Neural cell (in vitro differentiated cells): ENCODE measurements around the gene ATP5F1C. TPM values are rescaled to one million over a fixed set of nuclear protein-coding genes. Genes with fewer than 3 reads are reported as not detected.

ENCODE experiments used
- H2AFZ ChIP-seq: fragments of 200-600, 300-800 bp; sonication (generic), shearing (Covaris generic); 2 replicates; pipeline ENCODE4 v1.6.0; 2014; ENCODE audit warnings: low read depth, mild to moderate bottlenecking, antibody characterized with exemption, low read length, moderate library complexity
- H3F3A ChIP-seq: fragments of 200-600 bp; shearing (Covaris generic); 2 replicates; pipeline ENCODE4 v1.6.1; 2016; ENCODE audit warnings: mild to moderate bottlenecking, moderate library complexity, mixed read lengths, antibody characterized with exemption, low read length; ENCODE audit not compliant: insufficient read depth, poor library complexity, severe bottlenecking
- H3K27ac ChIP-seq: fragments of 200-600, 300-800 bp; sonication (generic), shearing (Covaris generic); 2 replicates; pipeline ENCODE4 v1.5.1; 2014; ENCODE audit warnings: mild to moderate bottlenecking, low read length, moderate library complexity
- H3K27me3 ChIP-seq: fragments of 300-800, 200-600 bp; sonication (generic), shearing (Covaris generic); 2 replicates; pipeline ENCODE4 v1.6.0; 2014; ENCODE audit warnings: mild to moderate bottlenecking, low read depth, low read length, moderate library complexity; ENCODE audit not compliant: insufficient read depth
- H3K36me3 ChIP-seq: fragments of 300-800, 200-600 bp; sonication (generic), shearing (Covaris generic); 2 replicates; pipeline ENCODE4 v1.5.1; 2014; ENCODE audit warnings: mild to moderate bottlenecking, antibody characterized with exemption, low read length, moderate library complexity; ENCODE audit not compliant: insufficient read depth
- H3K4me2 ChIP-seq: fragments of 300-800, 200-600 bp; sonication (generic), shearing (Covaris generic); 2 replicates; pipeline ENCODE4 v1.6.0; 2014; ENCODE audit warnings: mild to moderate bottlenecking, low read length
- H3K4me3 ChIP-seq: fragments of 300-800, 200-600 bp; sonication (generic), shearing (Covaris generic); 2 replicates; pipeline ENCODE4 v1.5.1; 2014; ENCODE audit warnings: mild to moderate bottlenecking, low read length, moderate library complexity
- H3K79me2 ChIP-seq: fragments of 200-600 bp; shearing (Covaris generic); replicated peaks from 2 replicates; pipeline ENCODE4 v1.6.0; 2014; ENCODE audit warnings: mild to moderate bottlenecking, low read length, moderate library complexity; ENCODE audit not compliant: insufficient read depth
- H3K9ac ChIP-seq: fragments of 300-800, 200-600 bp; sonication (generic), shearing (Covaris generic); 2 replicates; pipeline ENCODE4 v1.6.1; 2016; ENCODE audit warnings: mild to moderate bottlenecking, low read length, mixed read lengths
- H3K9me2 ChIP-seq: fragments of 200-600 bp; shearing (Covaris generic); 2 replicates; pipeline ENCODE4 v1.6.1; 2016; ENCODE audit warnings: mild to moderate bottlenecking, low read length, mixed read lengths; ENCODE audit not compliant: insufficient read depth
- H3K9me3 ChIP-seq: fragments of 200-600, 300-800 bp; sonication (generic), shearing (Covaris generic); 2 replicates; pipeline ENCODE4 v1.6.1; 2016; ENCODE audit warnings: mild to moderate bottlenecking, mixed run types, low read length, moderate library complexity, mixed read lengths
- H4K20me1 ChIP-seq: fragments of 200-600 bp; shearing (Covaris generic); 2 replicates; pipeline ENCODE4 v1.6.1; 2016; ENCODE audit warnings: mild to moderate bottlenecking, mixed run types; ENCODE audit not compliant: insufficient read depth
- EP300 ChIP-seq: fragments of 450-650 bp; conservative IDR thresholded peaks from 2 replicates; pipeline ENCODE4 v1.6.1; 2014; ENCODE audit warnings: antibody characterized with exemption, mild to moderate bottlenecking, moderate library complexity; ENCODE audit not compliant: poor library complexity, severe bottlenecking
- EZH2 ChIP-seq: fragments of 200-600, 300-800 bp; shearing (Covaris generic), sonication (generic); IDR thresholded peaks from 2 replicates; pipeline ENCODE4 v1.6.1; 2014; ENCODE audit warnings: antibody characterized with exemption, low read length, borderline replicate concordance, mild to moderate bottlenecking; ENCODE audit not compliant: insufficient read depth, poor library complexity, severe bottlenecking
- MXI1 ChIP-seq: fragments of 450-650 bp; conservative IDR thresholded peaks from 2 replicates; pipeline ENCODE4 v1.6.1; 2014; ENCODE audit warnings: antibody characterized with exemption, mild to moderate bottlenecking; ENCODE audit not compliant: poor library complexity, severe bottlenecking
- POLR2AphosphoS5 ChIP-seq: IDR thresholded peaks from 2 replicates; pipeline ENCODE4 v1.6.1; 2012
- RAD21 ChIP-seq: fragments of 450-650 bp; conservative IDR thresholded peaks from 2 replicates; pipeline ENCODE4 v1.6.1; 2014; ENCODE audit warnings: antibody characterized with exemption, mild to moderate bottlenecking, moderate library complexity
- REST ChIP-seq: IDR thresholded peaks from 2 replicates; pipeline ENCODE4 v1.6.1; 2012; ENCODE audit warnings: borderline replicate concordance
- SMC3 ChIP-seq: fragments of 450-650 bp; conservative IDR thresholded peaks from 2 replicates; pipeline ENCODE4 v1.6.1; 2014; ENCODE audit warnings: antibody characterized with exemption, mild to moderate bottlenecking, moderate library complexity; ENCODE audit not compliant: poor library complexity
- TAF1 ChIP-seq: IDR thresholded peaks from 2 replicates; pipeline ENCODE4 v1.6.1; 2012; ENCODE audit warnings: low read depth
- polyA plus RNA-seq: library from polyadenylated mRNA; depleted of rRNA; stranded (reverse); fragments of >200 nt; gene quantifications from 2 replicates; pipeline ENCODE4 v1.2.3, GENCODE V29; 2014
- TF ChIP-seq, protein P1 (sequence below): fragments of 450-650 bp; IDR thresholded peaks from 2 replicates; pipeline ENCODE4 v1.5.1; 2014; ENCODE audit warnings: antibody characterized with exemption, mild to moderate bottlenecking, moderate library complexity; ENCODE audit not compliant: poor library complexity, severe bottlenecking

Gene ATP5F1C
- polyA plus RNA-seq, 1 donor from 2014 or later, result 497 TPM

- no peak for TF ChIP-seq EZH2
- no peak for TF ChIP-seq EP300
- no peak for TF ChIP-seq TAF1
- no peak for TF ChIP-seq SMC3
- TF ChIP-seq, protein P1, sequence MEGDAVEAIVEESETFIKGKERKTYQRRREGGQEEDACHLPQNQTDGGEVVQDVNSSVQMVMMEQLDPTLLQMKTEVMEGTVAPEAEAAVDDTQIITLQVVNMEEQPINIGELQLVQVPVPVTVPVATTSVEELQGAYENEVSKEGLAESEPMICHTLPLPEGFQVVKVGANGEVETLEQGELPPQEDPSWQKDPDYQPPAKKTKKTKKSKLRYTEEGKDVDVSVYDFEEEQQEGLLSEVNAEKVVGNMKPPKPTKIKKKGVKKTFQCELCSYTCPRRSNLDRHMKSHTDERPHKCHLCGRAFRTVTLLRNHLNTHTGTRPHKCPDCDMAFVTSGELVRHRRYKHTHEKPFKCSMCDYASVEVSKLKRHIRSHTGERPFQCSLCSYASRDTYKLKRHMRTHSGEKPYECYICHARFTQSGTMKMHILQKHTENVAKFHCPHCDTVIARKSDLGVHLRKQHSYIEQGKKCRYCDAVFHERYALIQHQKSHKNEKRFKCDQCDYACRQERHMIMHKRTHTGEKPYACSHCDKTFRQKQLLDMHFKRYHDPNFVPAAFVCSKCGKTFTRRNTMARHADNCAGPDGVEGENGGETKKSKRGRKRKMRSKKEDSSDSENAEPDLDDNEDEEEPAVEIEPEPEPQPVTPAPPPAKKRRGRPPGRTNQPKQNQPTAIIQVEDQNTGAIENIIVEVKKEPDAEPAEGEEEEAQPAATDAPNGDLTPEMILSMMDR, result no peak
- TF ChIP-seq POLR2AphosphoS5, result no peak
- no peaks in the 10 kb centered on the region for H3K79me2 ChIP-seq
- H3K27ac ChIP-seq, result no peak overlapping the region
- no peaks in the 10 kb centered on the region for H3K27me3 ChIP-seq
- no peak overlapping the region for H3K4me2 ChIP-seq
- no peaks in the 10 kb centered on the region for H3K9me3 ChIP-seq
- no peaks in the 10 kb centered on the region for H3K9me2 ChIP-seq
- no peak overlapping the region for H3K4me3 ChIP-seq
- H2AFZ ChIP-seq, result no peak overlapping the region
- H4K20me1 ChIP-seq, result no peaks in the 10 kb centered on the region
- no peak overlapping the region for H3K9ac ChIP-seq
- no peaks in the 10 kb centered on the region for H3F3A ChIP-seq
- H3K36me3 ChIP-seq, result peaks cover 34% of the 10 kb centered on the region
Measured at GRCh38 chr10:7804741-7805140, 16.8 kb downstream of the ATP5F1C start.

DNA sequence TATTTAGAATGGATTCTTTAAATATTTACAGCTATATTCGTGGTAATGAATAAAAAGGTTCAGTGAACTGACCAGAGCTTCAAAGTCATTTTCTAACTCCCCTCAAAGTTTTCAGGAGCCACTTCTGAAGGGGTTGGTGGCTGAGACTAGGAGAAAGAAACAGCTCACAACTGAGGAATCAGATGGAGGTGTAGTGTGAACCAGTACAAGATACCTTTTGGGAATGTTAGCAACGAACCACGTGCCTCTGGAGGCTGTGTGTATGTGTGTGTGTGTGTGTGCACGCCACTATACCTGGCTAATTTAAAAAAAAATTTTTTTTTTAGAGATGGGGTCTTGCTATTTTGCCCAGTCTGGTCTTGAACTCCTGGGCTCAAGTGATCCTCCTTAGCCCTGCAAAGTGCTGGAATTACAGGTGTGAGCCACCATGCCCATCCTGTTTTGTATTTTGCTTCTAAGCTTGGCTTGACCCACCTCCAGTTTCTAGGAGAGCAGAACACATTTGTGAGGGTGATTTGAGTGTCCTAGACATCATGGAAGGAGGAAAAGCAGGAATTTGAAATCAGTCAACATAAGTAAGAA lies 20.8 kb downstream of the ATP5F1C start:
- Histone ChIP-seq H4K20me1 (no peaks in the 10 kb centered on the region), H3K9me2 (no peaks in the 10 kb centered on the region), H3K9me3 (no peaks in the 10 kb centered on the region), H3K27ac (no peak overlapping the region), H3K4me2 (no peak overlapping the region), H3F3A (no peaks in the 10 kb centered on the region), H3K9ac (no peak overlapping the region), H3K36me3 (peaks cover 21% of the 10 kb centered on the region), H3K27me3 (no peaks in the 10 kb centered on the region), H3K4me3 (no peak overlapping the region), H2AFZ (no peak overlapping the region), H3K79me2 (no peaks in the 10 kb centered on the region)
- no peak for TF ChIP-seq RAD21
- TF ChIP-seq MXI1, result no peak
- TF ChIP-seq SMC3, result no peak
- no peak for TF ChIP-seq EZH2
- TF ChIP-seq EP300, result no peak
- TF ChIP-seq REST, result no peak
- TF ChIP-seq, protein P1, result no peak
- no peak for TF ChIP-seq TAF1
- no peak for TF ChIP-seq POLR2AphosphoS5
